ENCODE results near the gene VSNL1. TPM values are rescaled to one million over a fixed set of nuclear protein-coding genes. Genes with fewer than 3 reads are reported as not detected.

VSNL1 gene
- polyA plus RNA-seq, 3 donors = not detected

DNA sequence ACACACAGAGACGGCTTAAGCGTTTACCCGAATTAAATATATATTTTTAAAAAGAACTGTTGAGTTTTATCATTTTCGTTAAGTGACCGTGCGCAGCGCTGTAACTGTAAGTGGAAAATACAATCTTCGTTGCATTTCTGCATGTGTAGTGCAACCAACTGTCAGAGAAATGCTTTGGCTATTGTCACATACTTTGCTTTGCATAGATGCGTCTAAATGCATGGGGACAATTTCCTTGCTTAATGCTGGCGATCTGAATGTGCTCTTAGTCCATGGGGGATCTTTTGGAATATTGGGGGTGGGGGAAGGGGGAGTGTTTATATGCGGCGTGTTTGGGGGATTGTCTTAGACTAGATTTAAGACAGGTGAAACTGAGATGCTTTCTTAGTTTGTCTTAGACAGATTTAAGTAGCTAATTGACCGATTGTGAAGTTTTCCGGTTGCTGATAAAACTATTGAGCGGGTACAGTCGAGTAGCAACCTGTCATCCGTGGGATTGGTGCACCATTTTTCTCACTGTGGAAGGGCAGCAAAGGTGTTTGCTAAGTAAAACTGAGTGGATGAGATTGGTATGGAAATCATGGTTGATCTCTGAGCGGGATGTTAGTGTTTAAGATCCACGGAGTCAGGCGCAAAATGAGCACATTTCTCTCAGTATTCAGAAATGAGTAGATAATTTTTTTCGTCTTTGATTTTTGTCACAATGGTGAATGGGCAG, 476 bp downstream of the VSNL1 start:
- peaks cover 4% of the 10 kb centered on the region for H3K4me1 Mint-ChIP-seq
- no peaks in the 10 kb centered on the region for H4K20me1 ChIP-seq (ENCODE audit: insufficient read depth, low read length)
- H3K4me1 ChIP-seq (ENCODE audit: control insufficient read depth in 1 of 2, insufficient read depth in 2 of 2, low read length in 2 of 2) = peaks cover 0 to 5% of the 10 kb centered on the region in 2 donors
- 8% methylated on average over 14 of the region's 21 CpGs for WGBS (ENCODE audit: insufficient coverage)
- intact Hi-C loops (cut with micrococcal nuclease) = no loop called here
- H2AFZ ChIP-seq (ENCODE audit: insufficient read depth, low read depth, low read length, poor library complexity, severe bottlenecking) = no peak overlapping the region
- peaks cover 54 to 72% (median 65%) of the 10 kb centered on the region in 3 donors for H3K27me3 Mint-ChIP-seq (ENCODE audit: low read depth in 3 of 3)
- peaks cover 0 to 11% (median 4%) of the 10 kb centered on the region in 7 donors for H3K9me3 Mint-ChIP-seq
- no peaks in the 10 kb centered on the region for H3K36me3 Mint-ChIP-seq
- H3K4me3 Mint-ChIP-seq = peak overlapping the region in 1 of 2 donors; percentile 83
- TF ChIP-seq, protein P1, sequence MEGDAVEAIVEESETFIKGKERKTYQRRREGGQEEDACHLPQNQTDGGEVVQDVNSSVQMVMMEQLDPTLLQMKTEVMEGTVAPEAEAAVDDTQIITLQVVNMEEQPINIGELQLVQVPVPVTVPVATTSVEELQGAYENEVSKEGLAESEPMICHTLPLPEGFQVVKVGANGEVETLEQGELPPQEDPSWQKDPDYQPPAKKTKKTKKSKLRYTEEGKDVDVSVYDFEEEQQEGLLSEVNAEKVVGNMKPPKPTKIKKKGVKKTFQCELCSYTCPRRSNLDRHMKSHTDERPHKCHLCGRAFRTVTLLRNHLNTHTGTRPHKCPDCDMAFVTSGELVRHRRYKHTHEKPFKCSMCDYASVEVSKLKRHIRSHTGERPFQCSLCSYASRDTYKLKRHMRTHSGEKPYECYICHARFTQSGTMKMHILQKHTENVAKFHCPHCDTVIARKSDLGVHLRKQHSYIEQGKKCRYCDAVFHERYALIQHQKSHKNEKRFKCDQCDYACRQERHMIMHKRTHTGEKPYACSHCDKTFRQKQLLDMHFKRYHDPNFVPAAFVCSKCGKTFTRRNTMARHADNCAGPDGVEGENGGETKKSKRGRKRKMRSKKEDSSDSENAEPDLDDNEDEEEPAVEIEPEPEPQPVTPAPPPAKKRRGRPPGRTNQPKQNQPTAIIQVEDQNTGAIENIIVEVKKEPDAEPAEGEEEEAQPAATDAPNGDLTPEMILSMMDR (IDR thresholded peaks at IDR 0.05) = no peak
- DNase-seq = no peak
- no peaks in the 10 kb centered on the region for H3K79me2 ChIP-seq (ENCODE audit: insufficient read depth, low read length)
- H3K9ac ChIP-seq (ENCODE audit: insufficient read depth, low read length, poor library complexity, severe bottlenecking) = no peak overlapping the region
- H3K4me2 ChIP-seq (replicated peaks; ENCODE audit: extremely low read depth, low read length, poor library complexity, severe bottlenecking) = no peak overlapping the region
- no peak overlapping the region for H3K27ac ChIP-seq (ENCODE audit: low read depth in 1 of 2, low read length in 2 of 2)
- no peak overlapping the region for H3K4me3 ChIP-seq (replicated peaks in 1 of 3; ENCODE audit: low read depth in 2 of 3, low read length in 3 of 3)
- H3K27ac Mint-ChIP-seq = no peak overlapping the region
- H3K27me3 ChIP-seq (ENCODE audit: control insufficient read depth in 2 of 2, insufficient read depth in 2 of 2, low read length in 2 of 2) = peaks cover 62 to 81% of the 10 kb centered on the region in 2 donors
- H3K9me3 ChIP-seq (replicated peaks in 1 of 2; ENCODE audit: control insufficient read depth in 1 of 2, insufficient read depth in 1 of 2, low read length in 2 of 2) = peaks cover 2 to 19% of the 10 kb centered on the region in 2 donors
- H3K36me3 ChIP-seq (replicated peaks in 1 of 2; ENCODE audit: control insufficient read depth in 1 of 2, insufficient read depth in 2 of 2, low read length in 2 of 2) = no peaks in the 10 kb centered on the region

DNA sequence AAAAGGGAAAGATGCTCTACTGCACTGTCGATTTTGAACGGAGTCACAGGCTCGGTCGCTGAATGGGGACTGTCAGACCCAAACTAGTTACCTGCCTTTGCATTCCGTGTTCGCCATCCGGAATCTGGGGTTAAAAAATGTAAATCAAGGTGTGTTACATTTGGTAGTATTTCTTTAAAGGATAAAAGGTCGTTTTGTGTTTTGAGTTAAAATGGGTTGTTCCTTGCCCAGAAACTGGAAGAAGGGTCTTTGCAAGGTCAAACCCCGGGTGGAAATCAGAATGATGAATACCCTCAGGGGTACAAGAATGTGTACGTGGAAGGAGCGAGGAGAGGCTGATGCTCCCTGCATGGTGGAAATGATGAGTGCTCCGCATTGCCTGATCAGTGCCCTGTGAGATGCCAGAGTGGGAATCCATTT, 1.0 kb downstream of the VSNL1 start:
- intact Hi-C loops (cut with micrococcal nuclease) = no loop called here
- H3K27me3 Mint-ChIP-seq (ENCODE audit: low read depth in 3 of 3) = peaks cover 55 to 66% (median 63%) of the 10 kb centered on the region in 3 donors
- H3K4me2 ChIP-seq (replicated peaks; ENCODE audit: extremely low read depth, low read length, poor library complexity, severe bottlenecking) = no peak overlapping the region
- peak overlapping the region in 1 of 2 donors; percentile 83 for H3K4me3 Mint-ChIP-seq
- no peaks in the 10 kb centered on the region for H3K36me3 ChIP-seq (replicated peaks in 1 of 2; ENCODE audit: control insufficient read depth in 1 of 2, insufficient read depth in 2 of 2, low read length in 2 of 2)
- H3K79me2 ChIP-seq (ENCODE audit: insufficient read depth, low read length) = no peaks in the 10 kb centered on the region
- no peak overlapping the region for H3K27ac Mint-ChIP-seq
- DNase-seq = no peak
- TF ChIP-seq, protein P1 (IDR thresholded peaks at IDR 0.05) = no peak
- peaks cover 60 to 85% of the 10 kb centered on the region in 2 donors for H3K27me3 ChIP-seq (ENCODE audit: control insufficient read depth in 2 of 2, insufficient read depth in 2 of 2, low read length in 2 of 2)
- peaks cover 2 to 19% of the 10 kb centered on the region in 2 donors for H3K9me3 ChIP-seq (replicated peaks in 1 of 2; ENCODE audit: control insufficient read depth in 1 of 2, insufficient read depth in 1 of 2, low read length in 2 of 2)
- 11% methylated on average over 10 of the region's 12 CpGs for WGBS (ENCODE audit: insufficient coverage)
- peaks cover 0 to 5% of the 10 kb centered on the region in 2 donors for H3K4me1 ChIP-seq (ENCODE audit: control insufficient read depth in 1 of 2, insufficient read depth in 2 of 2, low read length in 2 of 2)
- no peak overlapping the region for H3K4me3 ChIP-seq (replicated peaks in 1 of 3; ENCODE audit: low read depth in 2 of 3, low read length in 3 of 3)
- H3K9me3 Mint-ChIP-seq = peaks cover 0 to 11% (median 4%) of the 10 kb centered on the region in 7 donors
- no peaks in the 10 kb centered on the region for H4K20me1 ChIP-seq (ENCODE audit: insufficient read depth, low read length)
- H3K27ac ChIP-seq (ENCODE audit: low read depth in 1 of 2, low read length in 2 of 2) = no peak overlapping the region
- H3K4me1 Mint-ChIP-seq = peaks cover 4% of the 10 kb centered on the region
- H3K36me3 Mint-ChIP-seq = no peaks in the 10 kb centered on the region
- H3K9ac ChIP-seq (ENCODE audit: insufficient read depth, low read length, poor library complexity, severe bottlenecking) = no peak overlapping the region
- no peak overlapping the region for H2AFZ ChIP-seq (ENCODE audit: insufficient read depth, low read depth, low read length, poor library complexity, severe bottlenecking)
